Femur (tissue), 1 donor: ENCODE results near the gene CMTM7.
"Not testable (repeated sequence)": the region's sequence is repeated elsewhere in the genome, so short reads cannot be mapped to it uniquely, and the experiment has no call there.

ENCODE experiments used
- DNase-seq: peaks from one replicate; pipeline ENCODE4 v3.0.0-alpha.2; 2017

CMTM7 gene

DNA sequence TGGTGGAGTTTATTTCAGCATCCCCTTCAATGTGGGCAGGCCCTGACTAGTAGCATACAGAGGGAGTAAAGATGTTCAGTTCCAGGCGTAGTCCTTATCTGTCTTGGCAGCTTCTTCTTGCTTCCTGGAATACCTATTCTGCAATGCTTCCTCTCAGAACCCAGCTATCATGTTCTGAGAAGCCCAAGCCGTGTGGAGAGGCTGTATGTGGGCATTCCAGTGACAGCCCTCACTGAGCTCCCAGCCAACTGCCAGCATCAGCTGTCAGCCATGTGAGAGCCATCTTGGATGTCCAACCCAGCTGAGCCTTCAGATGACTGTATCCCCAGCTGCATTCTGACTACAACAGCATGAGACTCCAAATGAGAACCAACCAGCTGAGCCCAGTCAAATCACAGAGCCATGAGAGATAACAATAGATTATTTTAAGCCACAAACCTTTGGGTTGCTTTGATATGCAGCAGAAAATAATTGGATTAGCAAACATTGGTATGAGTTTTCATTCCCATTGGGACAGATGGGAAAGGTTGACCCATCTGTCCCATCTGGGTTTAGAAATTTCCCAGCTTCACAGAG is 8.4 kb upstream of the CMTM7 start:
- no peak for DNase-seq

DNA sequence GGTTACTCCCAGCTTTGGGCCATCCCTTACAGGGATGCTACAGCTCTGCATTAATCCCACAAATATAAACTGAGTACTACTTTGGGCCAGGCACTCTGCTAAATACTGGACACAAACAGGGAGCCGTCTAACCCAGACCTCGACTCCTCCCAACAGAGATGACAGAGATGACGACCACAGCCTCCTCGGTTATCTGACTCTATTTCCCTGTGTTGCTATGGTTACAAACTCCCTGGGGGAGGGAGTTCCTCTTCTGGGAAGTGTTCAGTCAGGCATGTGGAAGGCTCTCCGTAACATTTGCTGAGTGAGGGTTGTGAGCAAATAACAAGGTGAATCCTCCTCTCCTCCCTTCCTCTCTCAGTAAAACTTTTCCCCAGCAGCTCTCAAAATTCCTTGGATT is 6.7 kb upstream of the CMTM7 start:
- DNase-seq: peak; percentile 72

DNA sequence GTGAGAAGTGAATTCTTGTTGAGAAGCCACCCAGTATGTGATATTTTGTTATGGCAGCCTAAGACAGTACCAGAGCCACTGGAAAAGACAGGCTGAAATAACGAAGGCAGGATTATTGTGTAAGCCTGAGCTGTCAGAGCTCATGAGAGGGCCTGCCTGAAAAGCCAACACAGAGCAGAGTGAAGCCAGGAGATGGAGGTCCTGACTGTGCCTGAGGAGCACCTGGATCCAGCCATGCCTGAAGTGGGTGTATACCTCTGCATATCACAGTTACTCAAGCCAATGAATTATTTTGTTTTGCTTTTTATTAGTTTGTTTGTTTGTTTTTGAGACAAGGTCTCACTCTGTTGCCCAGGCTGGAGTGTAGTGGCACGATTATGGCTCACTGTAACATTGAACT is 4.1 kb upstream of the CMTM7 start:
- no peak for DNase-seq

DNA sequence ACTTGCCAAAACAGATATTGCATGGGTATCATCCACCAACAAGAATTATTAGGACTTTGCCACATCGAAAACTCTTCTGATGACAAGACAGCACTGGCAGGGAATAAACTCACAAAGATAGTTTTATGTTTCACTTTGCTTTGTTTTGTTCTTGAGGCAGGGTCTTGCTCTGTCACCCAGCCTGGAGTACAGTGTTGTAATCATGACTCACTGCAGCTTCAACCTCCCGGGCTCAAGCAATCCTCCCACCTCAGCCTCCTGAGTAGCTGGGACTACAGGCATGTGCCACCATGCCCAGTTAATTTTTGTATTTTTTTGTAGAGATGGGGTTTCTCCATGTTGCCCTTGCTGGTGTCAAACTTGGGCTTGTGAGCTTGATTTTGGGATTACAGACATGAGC is 2.1 kb upstream of the CMTM7 start:
- DNase-seq: not testable (repeated sequence)

DNA sequence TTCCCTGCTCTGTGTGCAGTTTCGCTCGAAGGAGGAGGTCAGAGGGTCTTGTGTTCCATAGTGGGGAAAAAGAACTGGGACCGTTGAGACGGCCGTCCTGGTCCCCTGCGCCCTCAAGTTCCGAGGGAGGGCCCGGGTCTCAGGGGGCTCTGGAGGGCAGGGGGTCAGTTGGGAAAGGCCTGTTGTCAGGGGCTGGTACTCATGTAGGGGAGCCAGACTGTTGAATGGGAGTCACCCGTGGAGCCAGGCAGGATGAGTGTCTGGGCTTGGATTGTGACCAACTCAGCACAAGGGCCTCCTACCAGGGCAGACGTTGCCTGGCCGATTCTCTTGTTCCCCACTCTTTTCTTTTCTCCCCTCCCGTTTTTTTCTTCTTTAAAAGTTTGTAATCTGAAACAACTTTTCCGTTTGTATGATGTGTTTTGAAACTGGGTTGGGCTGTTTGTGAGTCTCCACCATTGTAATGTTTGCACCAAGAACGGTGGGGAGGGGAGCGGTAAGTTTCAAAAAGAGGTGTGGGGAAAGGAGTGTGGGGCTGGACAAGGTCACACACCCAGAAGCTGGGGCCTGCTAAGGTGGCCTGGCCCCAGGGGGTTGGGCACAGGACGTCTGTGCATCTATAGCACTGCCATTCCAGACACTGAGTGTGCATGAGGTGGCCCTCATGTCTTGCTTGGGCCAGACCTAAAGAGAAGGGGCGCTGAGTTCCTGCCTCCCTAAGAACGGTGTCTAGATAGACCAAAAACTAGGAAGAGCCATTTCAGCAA is 1.1 kb downstream of the CMTM7 start:
- DNase-seq: peak; percentile 64

DNA sequence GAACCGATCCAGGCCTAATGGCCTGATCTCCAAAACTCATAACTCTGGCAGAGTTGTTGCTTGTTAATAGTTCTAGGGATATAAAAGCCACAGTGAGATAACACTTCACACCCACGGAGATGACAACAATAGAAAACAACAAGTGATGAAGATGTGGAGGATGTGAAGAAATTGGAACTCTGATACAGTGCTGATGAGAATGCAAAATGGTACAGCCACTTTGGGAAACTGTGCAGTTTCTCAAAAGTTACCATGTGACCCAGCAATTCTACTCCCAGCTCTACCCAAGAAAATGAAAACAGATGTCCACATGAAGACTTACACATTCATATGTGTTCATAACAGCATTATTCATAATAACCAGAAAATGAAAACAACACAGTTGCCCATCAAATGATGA is 3.8 kb downstream of the CMTM7 start:
- no peak for DNase-seq

DNA sequence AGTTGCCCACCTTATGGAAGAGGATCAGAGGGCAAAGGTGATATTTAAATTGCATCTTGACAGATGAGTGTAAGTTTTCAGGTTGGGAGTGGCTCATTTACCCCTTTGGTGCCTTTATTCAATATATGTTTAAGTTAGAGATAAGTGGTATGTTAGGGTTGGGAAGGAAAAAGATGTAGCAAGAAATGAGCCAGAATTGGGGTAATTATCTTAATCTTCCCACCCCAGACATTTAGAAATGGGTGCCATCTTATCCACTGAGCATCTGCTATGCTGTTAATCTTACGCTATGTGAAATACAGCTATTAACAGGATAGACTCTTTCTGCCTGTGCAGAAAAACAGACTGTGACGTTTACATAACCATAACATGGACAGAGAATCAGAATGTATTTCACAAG is 6.3 kb downstream of the CMTM7 start:
- DNase-seq: no peak

DNA sequence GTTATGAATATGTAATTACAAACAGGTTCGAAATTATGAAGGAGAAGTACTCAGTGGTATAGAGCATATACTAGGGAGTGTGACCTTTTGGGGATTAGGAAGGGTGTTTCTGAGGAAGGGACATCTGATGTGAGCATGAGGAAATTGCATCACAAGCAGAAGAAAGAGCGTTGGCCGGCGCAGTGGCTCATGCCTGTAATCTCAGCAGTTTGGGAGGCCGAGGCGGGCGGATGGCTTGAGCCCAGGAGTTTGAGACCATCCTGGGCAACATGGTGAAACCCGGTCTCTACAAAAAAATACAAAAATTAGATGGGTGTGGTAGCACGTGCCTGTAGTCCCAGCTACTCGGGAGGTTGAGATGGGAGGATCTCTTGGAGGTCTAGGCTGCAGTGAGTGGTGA is 6.9 kb downstream of the CMTM7 start:
- no peak for DNase-seq

DNA sequence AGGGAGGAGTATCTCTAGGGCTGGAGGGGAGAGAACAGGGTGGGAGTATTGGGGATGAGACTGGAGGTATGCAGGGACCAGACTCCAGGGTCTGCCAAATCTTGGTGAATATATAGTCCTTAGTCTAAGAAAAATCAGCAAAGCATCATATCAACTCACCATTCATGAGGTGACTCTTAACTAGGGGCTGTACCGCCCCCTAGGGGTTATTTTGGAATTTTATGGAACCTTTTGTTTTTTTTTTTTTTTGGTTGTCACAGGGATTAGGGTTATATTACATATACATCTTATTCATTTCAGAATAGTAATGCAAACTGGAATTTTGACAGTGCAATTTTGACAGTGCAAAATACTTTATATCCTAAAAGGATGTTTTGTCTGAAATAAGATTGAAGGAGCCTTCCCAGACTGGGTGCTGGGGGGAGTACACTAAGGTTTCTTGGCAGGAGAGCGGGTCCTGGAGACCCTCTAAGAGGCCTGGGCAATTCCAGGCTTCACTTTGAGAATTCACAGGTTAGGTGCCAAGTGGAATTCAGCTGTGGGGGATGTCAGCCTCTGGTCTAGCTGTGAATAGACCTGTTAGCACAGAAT is 7.5 kb downstream of the CMTM7 start:
- no peak for DNase-seq

DNA sequence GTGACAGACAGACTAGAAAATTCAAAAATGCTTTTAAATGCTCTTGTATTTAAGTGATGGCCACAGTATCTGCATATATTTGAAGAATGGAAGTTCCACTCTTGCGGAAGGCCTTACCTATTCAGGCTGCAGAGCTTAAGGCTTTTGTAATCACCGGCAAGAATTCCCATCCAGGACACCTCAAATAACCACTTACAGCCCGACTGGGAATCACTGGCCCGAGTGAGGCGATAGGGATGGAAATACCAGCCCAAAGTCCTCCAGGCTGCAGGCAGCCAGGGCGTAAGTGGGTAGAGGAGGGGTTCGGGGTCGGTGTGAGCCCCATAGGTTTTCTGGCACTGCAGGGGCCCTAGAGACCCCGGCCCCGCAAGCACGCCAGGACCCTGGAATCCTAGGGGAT is 9.5 kb downstream of the CMTM7 start:
- no peak for DNase-seq

DNA sequence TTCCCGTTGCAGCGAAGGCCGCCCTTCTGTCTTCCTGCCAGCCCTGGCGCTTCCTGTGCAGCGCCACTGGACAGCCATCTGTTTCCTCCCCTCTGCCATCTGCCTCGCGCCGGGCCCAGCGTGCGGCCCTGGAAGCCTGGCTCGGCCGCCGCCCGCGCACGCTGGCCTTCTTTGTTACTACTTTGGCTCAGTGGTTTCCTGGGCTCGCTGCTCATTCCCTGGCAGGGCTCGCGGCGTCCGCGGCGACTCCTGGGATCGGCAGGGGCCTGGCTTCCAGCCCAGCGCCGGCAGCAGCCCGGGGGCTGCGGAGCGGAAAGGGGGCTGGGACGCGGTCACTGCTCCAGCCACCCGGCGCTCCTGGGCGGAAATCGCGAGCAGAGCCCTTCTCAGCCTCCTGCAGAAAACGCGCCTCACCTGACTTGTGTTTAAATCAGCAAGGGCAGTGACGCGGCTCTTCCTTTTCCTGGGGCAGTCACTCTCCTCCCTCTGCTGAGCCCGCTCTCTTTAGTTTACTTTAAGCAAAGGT is 10.0 kb downstream of the CMTM7 start:
- peak; percentile 87 for DNase-seq

DNA sequence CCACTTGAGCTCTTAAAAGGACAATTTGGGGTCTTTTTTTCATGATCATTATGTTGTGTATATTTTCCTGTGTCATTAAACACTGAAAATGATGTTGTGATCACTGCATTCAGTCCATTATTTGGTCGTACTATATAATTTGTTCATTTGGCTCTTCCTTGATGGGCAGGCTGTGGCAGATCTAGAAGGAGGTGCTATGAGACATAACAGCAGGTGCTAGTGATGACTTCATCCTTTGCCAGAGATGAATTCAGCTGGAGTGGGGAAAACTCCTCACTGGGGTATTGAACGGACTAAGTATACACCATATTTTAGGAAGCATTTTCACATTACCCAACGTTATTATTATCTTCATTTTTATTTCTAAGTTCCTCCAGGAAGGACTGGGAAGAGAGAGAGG is 12.0 kb downstream of the CMTM7 start:
- no peak for DNase-seq

DNA sequence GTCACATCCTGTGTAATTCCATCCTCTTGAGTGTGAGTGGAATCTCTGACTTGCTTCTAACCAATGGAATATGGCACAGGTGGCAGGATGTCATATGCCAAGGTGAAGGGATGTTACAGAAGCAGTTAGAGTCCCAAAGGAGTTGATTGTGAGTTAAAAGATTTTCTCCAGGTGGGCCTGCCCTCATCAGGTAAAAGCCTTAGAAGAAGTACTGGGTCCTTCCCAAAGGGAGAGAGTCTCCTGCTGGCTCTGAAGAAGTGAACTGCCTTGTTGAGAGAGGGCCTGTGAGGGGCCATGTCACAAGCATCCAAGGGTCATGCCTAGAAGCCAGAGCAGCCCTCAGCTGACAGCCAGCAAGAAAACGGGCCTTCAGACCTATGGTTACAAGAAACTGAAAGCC is 13.1 kb downstream of the CMTM7 start:
- peak; percentile 2 for DNase-seq

DNA sequence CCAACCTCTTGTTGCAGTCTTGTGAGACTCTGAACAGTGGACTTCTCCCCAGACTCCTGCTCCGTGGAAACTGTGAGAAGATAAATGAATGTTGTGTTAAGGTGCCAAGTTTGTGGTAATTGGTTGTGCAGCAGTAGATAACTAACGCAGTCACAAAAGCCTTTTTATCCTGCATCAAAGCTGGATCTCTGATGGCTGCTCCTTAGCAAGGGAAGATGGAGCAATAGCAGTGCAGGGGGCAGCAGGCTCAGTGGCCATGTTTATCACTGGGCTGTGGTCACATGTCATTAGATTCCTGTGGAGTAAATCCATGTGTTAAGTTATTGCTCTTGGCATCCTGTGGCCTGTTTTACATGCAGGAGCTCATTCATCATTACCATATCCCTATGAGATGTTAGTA is 13.5 kb downstream of the CMTM7 start:
- no peak for DNase-seq

DNA sequence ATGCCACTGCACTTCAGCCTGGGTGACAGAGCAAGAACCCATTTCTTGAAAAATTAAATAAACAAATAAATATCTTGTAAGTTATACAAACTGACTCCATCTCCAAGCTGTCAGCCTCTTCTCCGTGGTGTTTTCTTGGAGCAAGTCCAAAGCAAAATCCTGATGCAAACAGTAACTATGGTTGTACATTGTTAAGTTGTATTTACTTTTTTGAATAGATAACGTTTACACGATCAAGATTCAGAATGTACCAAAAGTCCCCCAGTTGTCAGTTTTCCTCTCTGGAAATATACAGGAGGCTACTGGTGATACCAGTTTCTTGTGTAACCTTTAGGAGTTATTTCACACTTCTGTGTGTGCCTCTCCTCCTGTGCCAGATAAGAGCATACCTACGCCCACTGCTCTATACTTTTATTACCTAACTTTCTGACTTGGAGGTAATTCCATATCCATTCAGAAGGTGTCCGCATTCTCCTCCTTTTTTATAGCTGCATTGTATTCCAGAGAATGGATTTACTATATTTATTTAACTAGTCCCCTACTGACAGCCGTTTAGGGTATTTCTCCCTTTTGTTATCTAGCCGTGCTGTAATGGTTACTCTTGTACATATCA is 14.2 kb downstream of the CMTM7 start:
- DNase-seq: no peak

DNA sequence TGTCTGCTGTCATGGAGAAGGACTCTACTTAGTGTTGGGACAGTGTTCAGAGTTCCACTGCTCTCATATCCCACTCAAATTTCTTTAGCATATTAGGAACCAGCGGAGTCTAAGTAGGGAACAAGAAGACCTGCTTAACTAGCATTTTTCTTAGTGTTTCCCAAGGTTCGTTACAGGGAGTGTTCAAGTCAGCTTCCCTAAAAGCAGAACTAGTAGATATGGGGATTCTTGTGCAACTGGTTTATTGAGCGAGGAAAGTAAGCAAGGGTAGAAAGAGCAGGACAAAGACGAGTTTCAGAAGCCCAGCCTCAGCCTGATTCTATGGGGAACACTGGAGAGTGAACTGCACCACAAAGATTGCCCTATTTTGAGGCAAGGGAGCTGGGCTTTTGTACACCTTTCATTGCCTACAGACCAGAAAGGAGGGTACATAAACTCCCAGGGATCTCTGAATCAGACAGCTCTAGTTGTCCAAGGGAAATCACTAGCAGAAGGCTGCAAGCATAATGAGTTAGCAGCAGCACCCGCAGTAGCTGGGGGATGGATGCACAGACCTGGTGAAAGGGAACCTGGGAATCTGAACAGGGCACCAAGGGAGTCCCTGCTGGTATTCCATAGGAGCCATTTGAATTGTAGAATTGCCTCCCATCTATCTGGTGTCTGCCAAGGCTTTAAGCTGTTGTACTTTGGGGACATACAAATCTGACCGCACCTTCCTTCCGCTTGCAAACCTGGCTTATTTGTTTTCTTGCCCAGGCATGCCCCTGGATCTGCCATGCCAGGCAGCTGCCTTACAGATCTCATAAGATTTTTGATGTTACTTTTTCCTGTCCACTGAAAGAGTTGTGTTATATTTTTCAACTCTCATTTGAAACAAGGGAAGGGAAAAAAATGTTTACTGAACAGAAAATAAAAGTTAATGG is 15.1 kb downstream of the CMTM7 start:
- DNase-seq: no peak

DNA sequence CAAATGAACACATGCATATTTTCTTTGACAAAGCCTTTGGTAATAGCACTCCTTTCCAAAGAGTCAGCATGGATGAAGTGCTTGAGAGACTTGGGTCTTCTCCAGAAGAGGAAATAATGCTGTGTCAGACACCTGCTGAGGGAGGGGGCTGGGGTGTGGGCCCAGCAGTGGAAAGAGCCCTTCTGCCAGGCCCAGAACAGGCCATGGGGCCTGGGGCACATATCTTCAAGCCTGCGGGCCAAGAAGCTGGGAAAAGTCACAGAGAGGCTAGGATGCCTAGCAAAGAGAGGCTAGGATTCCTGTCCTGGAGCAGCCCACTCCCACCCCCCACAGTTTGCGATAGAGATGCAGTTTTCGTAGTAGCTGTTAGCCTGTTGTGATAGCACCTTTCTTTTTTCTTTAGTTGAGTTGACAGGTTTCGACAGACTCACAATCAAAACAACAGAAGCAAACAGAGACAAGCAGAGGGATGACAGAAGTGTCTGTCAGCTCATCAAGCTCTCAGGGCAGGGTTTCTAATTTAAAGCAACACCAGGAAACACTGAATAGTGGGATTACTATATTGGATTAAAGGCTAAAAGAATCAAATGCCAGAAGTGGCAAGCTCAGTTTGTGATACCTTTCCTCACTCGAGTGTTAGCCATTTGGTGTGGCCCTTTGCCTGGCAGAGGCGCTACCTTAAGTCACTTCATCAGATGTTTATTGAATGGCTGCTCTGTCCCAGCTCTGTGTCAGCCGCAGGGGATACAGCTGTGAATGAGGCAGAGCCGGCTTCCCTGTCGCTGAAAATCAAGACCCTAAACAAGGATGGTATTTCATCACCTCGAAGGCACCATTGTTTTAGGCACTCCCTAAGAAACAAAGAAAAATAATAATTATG is 19.0 kb downstream of the CMTM7 start:
- DNase-seq: no peak

DNA sequence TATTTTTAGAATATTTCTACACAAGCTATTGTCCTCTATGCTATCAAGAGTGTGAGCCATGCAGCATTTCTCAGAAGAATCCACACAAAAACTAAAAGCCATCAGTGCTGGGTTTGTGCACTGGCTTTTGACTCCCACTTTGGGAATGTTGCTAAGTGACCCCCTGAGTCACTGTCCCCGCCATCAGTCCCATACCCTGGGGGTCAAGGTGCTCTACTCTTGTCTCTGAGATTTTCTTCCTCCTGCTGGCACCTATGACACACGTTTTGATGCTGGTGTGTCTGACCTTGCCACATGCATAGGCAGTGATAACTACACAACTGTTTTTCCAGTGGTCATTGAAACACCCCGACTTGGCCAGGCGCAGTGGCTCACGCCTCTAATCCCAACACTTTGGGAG is 19.8 kb downstream of the CMTM7 start:
- no peak for DNase-seq

DNA sequence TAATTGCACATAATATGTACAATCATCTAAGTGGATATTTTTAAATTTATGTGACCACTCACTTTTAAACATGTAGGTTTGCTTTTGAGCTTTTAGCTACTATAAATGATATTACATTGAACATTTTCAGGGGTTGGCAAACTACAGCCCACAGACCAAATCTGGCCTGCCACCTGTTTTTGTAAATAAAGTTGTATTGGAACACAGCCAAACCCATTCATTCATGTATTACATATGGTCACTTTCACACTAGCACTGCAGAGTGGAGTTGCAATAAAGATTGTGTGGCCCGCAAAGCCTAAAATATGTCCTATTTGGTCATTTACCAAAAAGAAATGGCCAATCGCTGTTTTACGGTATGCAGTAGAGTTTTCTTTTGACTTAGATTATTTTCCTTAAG is 21.2 kb downstream of the CMTM7 start:
- no peak for DNase-seq

DNA sequence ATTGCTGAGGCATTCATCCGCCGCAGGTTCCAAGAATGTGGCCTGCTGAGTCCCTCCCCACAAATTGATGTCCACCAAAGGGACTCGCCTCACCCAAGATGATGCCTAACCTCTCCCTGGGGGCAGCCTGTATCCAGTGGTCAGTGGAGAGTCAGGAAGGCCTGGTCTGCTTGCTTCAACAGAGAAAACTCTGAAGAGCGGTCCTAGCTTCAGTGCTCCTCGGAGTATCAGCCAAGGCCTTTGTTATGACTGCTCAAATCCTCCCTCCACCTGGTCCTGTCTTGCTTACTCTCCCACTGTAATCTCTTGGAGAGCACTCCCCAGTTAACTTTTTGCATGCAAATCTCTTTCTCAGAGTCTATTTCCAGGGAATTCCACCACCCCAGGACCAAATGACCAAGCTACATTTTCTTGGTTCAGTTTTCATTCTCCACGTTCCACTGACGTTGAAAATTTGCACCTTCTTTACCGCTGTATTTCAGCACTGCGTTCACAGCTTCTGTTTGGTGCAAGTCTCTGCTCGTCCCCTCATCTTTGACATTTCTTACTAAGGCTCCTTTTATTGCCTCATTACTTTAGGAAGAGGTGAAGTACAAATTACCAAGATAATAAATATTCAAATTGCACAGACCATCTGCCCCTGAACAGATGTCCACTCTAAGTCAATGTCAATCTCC is 22.3 kb downstream of the CMTM7 start:
- DNase-seq: no peak
